K562 (cell line): ENCODE data around the gene SPDL1. TPM values are rescaled to one million over a fixed set of nuclear protein-coding genes. Genes with fewer than 3 reads are reported as not detected.

Experiments
- ETV1 ChIP-seq: fragments of 450-650 bp; conservative IDR thresholded peaks from 2 replicates; pipeline ENCODE4 v1.6.1; 2016; ENCODE audit warnings: missing genetic modification characterization, control low read depth, low read depth, missing compliant biosample characterization
- FOXP4 ChIP-seq: sonication (generic); formaldehyde crosslinking; IDR thresholded peaks from 2 replicates; pipeline ENCODE4 v1.8.0; 2022; ENCODE audit warnings: mild to moderate bottlenecking, missing genetic modification reagents, borderline replicate concordance
- HDGF ChIP-seq: fragments of 450-650 bp; IDR thresholded peaks from 2 replicates; pipeline ENCODE4 v1.6.1; 2016
- MIER1 ChIP-seq: fragments of 450-650 bp; IDR thresholded peaks from 2 replicates; pipeline ENCODE4 v1.6.1; 2016; ENCODE audit warnings: antibody characterized with exemption, mild to moderate bottlenecking, low read depth
- MYC ChIP-seq, 2 experiments: fragments of 250-450 bp in 1 of 2; sonication (Bioruptor Pico) in 1 of 2; IDR thresholded peaks; 2 replicates each; pipeline versions ENCODE4 v1.5.1 to v1.6.1; 2012 to 2021; ENCODE audit warnings: low read depth in 2 of 2, borderline replicate concordance in 1 of 2, improper control_type of control experiment in 1 of 2, low read length in 1 of 2, mild to moderate bottlenecking in 1 of 2, moderate library complexity in 1 of 2
- PATZ1 ChIP-seq: fragments of 250-450 bp; sonication (Bioruptor Pico); IDR thresholded peaks from 2 replicates; pipeline ENCODE4 v1.5.0; 2020; ENCODE audit warnings: mild to moderate bottlenecking, borderline replicate concordance
- RAD21 ChIP-seq, 2 experiments: fragments of 250-450 bp in 1 of 2; fragments of 450-650 bp in 1 of 2; sonication (Bioruptor Pico) in 1 of 2; formaldehyde crosslinking in 1 of 2; IDR thresholded peaks in 1 of 2; conservative IDR thresholded peaks in 1 of 2; 2 replicates each; pipeline versions ENCODE4 v1.4.0 to v1.8.0; 2020 to 2022; ENCODE audit warnings: mild to moderate bottlenecking in 2 of 2, moderate library complexity in 1 of 2
- REST ChIP-seq, 2 experiments: fragments of 450-650 bp; formaldehyde crosslinking in 1 of 2; IDR thresholded peaks; 2 replicates each; pipeline versions ENCODE4 v1.4.0 to v1.6.1; 2014 to 2020; ENCODE audit warnings: mild to moderate bottlenecking in 2 of 2, borderline replicate concordance in 1 of 2, low read depth in 1 of 2
- SRSF9 ChIP-seq: fragments of 200-400 bp; formaldehyde crosslinking; IDR thresholded peaks from 2 replicates; pipeline ENCODE4 v1.6.1; 2017; ENCODE audit warnings: low read depth, low read length, borderline replicate concordance
- ZZZ3 ChIP-seq: fragments of 450-650 bp; IDR thresholded peaks from 2 replicates; pipeline ENCODE4 v1.6.1; 2016; ENCODE audit warnings: antibody characterized with exemption, mild to moderate bottlenecking, moderate library complexity
- polyA plus RNA-seq, 8 experiments: library from polyadenylated mRNA; depleted of rRNA in 4 of 8; stranded (reverse) in 5 of 8; unstranded in 3 of 8; fragments of >200 nt; fragmentation: Nextera tagmentation in 2 of 8; fragmentation: Illumina TruSeq in 1 of 8; extraction: Ambion mirVana in 2 of 8; extraction: Trizol in 1 of 8; gene quantifications; 2 replicates each; pipeline versions ENCODE4 v1.2.1 to v1.2.3, GENCODE V29; 2011 to 2014; ENCODE audit warnings: inconsistent platforms in 1 of 8, missing spikeins in 1 of 8
- total RNA-seq, 7 experiments: library from RNA; depleted of rRNA in 6 of 7; stranded (reverse); fragments of >200 nt in 6 of 7; fragmentation: Illumina TruSeq in 2 of 7; extraction: Trizol in 2 of 7; gene quantifications; 2 replicates each; pipeline versions ENCODE4 v1.2.1 to v1.2.3, GENCODE V29; 2011 to 2021; ENCODE audit warnings: low replicate concordance in 1 of 7
- TF ChIP-seq, protein P1 (sequence below): fragments of 450-650 bp; IDR thresholded peaks from 2 replicates; pipeline ENCODE4 v1.6.1; 2018; ENCODE audit warnings: mild to moderate bottlenecking, low read depth; ENCODE audit not compliant: partially characterized antibody

Gene SPDL1
- total and polyA plus RNA-seq, 9 of the 15 experiments (the other 6 are each of a cell fraction or from before 2014, with no cell fraction given), result 32.4 to 59.6 (median 49.0) TPM

DNA sequence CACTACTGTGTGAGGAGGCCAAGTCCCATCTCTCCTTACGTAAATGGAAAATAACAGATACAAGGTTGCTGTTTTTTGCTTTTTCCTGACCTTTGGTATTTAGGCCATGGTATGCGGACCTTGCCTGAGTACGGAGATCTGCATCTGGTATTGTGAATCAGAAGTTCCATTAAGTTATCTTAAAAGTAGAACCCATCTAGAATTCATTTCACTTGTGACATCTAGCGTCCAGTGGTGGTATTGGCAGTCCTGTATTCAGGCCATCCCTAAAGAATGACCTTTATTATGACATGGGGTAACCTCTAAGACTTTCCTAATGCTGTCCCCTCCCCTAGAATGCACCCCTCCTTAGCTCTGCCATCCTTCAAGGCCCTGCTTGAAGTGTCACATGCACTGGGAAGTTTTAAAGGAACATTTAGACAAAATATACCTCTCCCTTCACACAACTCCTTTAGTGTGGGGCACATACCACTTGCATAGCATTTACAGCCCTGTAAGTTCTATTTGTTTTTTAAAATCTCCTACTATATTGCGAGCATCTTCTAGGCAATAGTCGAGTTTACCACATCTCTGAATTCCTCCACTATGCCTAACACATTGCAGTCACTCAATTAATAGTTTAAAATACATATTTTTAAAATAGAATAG, 1.9 kb upstream of the SPDL1 start (continued):
- peak; percentile 19; the same call in 1 of the 2 replicates for TF ChIP-seq REST (IDR thresholded peaks at IDR 0.05; ENCODE audit: borderline replicate concordance)
- no peak for TF ChIP-seq REST (CRISPR knock-in tag; IDR thresholded peaks at IDR 0.05; ENCODE audit: low read depth)
- TF ChIP-seq, protein P1, sequence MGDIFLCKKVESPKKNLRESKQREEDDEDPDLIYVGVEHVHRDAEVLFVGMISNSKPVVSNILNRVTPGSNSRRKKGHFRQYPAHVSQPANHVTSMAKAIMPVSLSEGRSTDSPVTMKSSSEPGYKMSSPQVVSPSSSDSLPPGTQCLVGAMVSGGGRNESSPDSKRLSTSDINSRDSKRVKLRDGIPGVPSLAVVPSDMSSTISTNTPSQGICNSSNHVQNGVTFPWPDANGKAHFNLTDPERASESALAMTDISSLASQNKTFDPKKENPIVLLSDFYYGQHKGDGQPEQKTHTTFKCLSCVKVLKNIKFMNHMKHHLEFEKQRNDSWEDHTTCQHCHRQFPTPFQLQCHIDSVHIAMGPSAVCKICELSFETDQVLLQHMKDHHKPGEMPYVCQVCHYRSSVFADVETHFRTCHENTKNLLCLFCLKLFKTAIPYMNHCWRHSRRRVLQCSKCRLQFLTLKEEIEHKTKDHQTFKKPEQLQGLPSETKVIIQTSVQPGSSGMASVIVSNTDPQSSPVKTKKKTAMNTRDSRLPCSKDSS, result no peak
- peak; percentile 58 to 66 for TF ChIP-seq RAD21 (CRISPR knock-in tag; conservative IDR thresholded peaks at IDR 0.05 in 1 of 2, IDR thresholded peaks at IDR 0.05 in 1 of 2)
- no peak for TF ChIP-seq HDGF
- TF ChIP-seq PATZ1 (CRISPR knock-in tag), result no peak
- TF ChIP-seq ETV1 (tag), result no peak
- no peak for TF ChIP-seq MIER1
- TF ChIP-seq MYC (IDR thresholded peaks at IDR 0.05; ENCODE audit: low read depth, low read length), result no peak
- TF ChIP-seq MYC (CRISPR knock-in tag; IDR thresholded peaks at IDR 0.05; ENCODE audit: borderline replicate concordance, low read depth), result no peak
- no peak for TF ChIP-seq SRSF9
- TF ChIP-seq ZZZ3, result no peak
- no peak for TF ChIP-seq FOXP4
